Gastrocnemius medialis (tissue), 4 donors: Measurements from ENCODE around the gene FRMD3.

Source experiments
- POLR2A ChIP-seq, 2 donors: fragments of 450-650 bp; IDR thresholded peaks; one replicate each; pipeline ENCODE4 v1.6.1; 2017; ENCODE audit warnings: antibody characterized with exemption in 2 of 2, mild to moderate bottlenecking in 2 of 2, moderate library complexity in 2 of 2
- TF ChIP-seq, protein P1 (sequence below), 5 experiments: fragments of 450-650 bp in 3 of 5; fragments of 200-600 bp in 2 of 5; sonication (generic) in 2 of 5; IDR thresholded peaks in 4 of 5; conservative IDR thresholded peaks in 1 of 5; 1 replicate in 4 of 5; 2 replicates in 1 of 5; pipeline ENCODE4 v1.5.1; 2016 to 2019; ENCODE audit warnings: antibody characterized with exemption in 5 of 5, mild to moderate bottlenecking in 3 of 5, moderate library complexity in 3 of 5

DNA sequence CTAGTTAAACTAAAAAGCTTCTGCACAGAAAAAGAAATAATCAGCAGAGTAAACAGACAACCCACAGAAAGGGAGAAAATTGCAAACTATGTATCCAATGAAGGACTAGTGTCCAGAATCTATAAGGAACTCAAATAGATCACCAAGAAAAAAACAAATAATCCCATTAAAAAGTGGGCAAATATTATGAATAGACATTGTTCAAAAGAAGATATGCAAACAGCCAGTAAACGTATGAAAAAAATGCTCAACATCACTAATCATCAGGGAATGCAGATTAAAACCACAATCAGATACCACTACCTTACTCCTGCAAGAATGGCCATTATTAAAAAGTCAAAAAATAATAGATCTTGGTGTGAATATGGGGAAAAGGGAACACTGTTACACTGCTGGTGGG is 119.9 kb downstream of the FRMD3 start:
- TF ChIP-seq, protein P1, sequence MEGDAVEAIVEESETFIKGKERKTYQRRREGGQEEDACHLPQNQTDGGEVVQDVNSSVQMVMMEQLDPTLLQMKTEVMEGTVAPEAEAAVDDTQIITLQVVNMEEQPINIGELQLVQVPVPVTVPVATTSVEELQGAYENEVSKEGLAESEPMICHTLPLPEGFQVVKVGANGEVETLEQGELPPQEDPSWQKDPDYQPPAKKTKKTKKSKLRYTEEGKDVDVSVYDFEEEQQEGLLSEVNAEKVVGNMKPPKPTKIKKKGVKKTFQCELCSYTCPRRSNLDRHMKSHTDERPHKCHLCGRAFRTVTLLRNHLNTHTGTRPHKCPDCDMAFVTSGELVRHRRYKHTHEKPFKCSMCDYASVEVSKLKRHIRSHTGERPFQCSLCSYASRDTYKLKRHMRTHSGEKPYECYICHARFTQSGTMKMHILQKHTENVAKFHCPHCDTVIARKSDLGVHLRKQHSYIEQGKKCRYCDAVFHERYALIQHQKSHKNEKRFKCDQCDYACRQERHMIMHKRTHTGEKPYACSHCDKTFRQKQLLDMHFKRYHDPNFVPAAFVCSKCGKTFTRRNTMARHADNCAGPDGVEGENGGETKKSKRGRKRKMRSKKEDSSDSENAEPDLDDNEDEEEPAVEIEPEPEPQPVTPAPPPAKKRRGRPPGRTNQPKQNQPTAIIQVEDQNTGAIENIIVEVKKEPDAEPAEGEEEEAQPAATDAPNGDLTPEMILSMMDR (IDR thresholded peaks at IDR 0.05 in 4 of 5, conservative IDR thresholded peaks at IDR 0.05 in 1 of 5) = no peak
- no peak for TF ChIP-seq POLR2A (IDR thresholded peaks at IDR 0.05)
